Measurements from ENCODE around the gene MAP3K2. TPM values are rescaled to one million over a fixed set of nuclear protein-coding genes. Genes with fewer than 3 reads are reported as not detected.
A peak's percentile ranks its signal among the peaks of the same experiment; 100 is the strongest.
"Not testable (repeated sequence)": the region's sequence is repeated elsewhere in the genome, so short reads cannot be mapped to it uniquely, and the experiment has no call there.

The MAP3K2 gene
- polyA plus RNA-seq, 1 donor: 28.5 TPM

DNA sequence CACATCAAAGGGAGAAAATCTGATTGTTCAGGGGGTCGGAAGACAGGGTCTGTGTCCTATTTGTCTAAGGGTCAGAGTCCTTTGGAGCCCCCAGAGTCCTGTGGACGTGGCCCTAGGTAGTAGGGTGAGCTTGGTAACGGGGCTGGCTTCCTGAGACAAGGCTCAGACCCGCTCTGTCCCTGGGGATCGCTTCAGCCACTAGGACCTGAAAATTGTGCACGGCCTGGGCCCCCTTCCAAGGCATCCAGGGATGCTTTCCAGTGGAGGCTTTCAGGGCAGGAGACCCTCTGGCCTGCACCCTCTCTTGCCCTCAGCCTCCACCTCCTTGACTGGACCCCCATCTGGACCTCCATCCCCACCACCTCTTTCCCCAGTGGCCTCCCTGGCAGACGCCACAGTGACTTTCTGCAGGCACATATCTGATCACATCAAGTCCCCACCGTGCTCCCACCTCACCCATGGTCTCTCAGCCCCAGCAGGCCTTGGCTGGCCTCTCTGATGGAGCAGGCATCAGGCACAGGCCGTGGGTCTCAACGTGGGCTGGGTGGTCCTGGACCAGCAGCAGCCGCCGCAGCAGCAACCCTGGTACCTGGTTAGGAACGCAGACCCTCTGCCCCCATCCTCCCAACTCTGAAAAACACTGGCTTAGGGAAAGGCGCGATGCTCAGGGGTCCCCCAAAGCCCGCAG is 34.2 kb upstream of the MAP3K2 start:
- no peak for DNase-seq

DNA sequence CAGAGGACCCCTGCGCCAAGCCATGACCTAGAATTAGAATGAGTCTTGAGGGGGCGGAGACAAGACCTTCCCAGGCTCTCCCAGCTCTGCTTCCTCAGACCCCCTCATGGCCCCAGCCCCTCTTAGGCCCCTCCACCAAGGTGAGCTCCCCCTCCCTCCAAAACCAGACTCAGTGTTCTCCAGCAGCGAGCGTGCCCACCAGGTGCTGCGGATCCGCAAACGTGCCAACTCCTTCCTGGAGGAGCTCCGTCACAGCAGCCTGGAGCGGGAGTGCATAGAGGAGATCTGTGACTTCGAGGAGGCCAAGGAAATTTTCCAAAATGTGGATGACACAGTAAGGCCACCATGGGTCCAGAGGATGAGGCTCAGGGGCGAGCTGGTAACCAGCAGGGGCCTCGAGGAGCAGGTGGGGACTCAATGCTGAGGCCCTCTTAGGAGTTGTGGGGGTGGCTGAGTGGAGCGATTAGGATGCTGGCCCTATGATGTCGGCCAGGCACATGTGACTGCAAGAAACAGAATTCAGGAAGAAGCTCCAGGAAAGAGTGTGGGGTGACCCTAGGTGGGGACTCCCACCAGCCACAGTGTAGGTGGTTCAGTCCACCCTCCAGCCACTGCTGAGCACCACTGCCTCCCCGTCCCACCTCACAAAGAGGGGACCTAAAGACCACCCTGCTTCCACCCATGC is 33.5 kb upstream of the MAP3K2 start:
- no peak for DNase-seq

DNA sequence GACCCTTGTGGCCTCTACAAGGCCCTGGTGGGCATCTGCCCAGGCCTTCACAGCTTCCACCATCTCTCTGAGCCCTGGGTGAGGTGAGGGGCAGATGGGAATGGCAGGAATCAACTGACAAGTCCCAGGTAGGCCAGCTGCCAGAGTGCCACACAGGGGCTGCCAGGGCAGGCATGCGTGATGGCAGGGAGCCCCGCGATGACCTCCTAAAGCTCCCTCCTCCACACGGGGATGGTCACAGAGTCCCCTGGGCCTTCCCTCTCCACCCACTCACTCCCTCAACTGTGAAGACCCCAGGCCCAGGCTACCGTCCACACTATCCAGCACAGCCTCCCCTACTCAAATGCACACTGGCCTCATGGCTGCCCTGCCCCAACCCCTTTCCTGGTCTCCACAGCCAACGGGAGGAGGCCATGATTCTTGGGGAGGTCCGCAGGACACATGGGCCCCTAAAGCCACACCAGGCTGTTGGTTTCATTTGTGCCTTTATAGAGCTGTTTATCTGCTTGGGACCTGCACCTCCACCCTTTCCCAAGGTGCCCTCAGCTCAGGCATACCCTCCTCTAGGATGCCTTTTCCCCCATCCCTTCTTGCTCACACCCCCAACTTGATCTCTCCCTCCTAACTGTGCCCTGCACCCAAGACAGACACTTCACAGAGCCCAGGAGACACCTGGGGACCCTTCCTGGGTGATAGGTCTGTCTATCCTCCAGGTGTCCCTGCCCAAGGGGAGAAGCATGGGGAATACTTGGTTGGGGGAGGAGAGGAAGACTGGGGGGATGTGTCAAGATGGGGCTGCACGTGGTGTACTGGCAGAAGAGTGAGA is 32.5 kb upstream of the MAP3K2 start:
- DNase-seq: no peak

DNA sequence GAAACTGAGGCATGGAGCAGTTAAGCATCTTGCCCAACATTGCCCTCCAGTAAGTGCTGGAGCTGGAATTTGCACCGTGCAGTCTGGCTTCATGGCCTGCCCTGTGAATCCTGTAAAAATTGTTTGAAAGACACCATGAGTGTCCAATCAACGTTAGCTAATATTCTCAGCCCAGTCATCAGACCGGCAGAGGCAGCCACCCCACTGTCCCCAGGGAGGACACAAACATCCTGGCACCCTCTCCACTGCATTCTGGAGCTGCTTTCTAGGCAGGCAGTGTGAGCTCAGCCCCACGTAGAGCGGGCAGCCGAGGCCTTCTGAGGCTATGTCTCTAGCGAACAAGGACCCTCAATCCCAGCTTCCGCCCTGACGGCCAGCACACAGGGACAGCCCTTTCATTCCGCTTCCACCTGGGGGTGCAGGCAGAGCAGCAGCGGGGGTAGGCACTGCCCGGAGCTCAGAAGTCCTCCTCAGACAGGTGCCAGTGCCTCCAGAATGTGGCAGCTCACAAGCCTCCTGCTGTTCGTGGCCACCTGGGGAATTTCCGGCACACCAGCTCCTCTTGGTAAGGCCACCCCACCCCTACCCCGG is 31.8 kb upstream of the MAP3K2 start:
- no peak for DNase-seq

DNA sequence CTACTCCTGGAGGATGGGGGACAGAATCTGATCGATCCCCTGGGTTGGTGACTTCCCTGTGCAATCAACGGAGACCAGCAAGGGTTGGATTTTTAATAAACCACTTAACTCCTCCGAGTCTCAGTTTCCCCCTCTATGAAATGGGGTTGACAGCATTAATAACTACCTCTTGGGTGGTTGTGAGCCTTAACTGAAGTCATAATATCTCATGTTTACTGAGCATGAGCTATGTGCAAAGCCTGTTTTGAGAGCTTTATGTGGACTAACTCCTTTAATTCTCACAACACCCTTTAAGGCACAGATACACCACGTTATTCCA is 31.3 kb upstream of the MAP3K2 start:
- DNase-seq: no peak

DNA sequence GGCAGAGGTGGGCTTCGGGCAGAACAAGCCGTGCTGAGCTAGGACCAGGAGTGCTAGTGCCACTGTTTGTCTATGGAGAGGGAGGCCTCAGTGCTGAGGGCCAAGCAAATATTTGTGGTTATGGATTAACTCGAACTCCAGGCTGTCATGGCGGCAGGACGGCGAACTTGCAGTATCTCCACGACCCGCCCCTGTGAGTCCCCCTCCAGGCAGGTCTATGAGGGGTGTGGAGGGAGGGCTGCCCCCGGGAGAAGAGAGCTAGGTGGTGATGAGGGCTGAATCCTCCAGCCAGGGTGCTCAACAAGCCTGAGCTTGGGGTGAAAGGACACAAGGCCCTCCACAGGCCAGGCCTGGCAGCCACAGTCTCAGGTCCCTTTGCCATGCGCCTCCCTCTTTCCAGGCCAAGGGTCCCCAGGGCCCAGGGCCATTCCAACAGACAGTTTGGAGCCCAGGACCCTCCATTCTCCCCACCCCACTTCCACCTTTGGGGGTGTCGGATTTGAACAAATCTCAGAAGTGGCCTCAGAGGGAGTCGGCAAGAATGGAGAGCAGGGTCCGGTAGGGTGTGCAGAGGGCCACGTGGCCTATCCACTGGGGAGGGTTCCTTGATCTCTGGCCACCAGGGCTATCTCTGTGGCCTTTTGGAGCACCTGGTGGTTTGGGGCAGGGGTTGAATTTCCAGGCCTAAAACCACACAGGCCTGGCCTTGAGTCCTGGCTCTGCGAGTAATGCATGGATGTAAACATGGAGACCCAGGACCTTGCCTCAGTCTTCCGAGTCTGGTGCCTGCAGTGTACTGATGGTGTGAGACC is 30.7 kb upstream of the MAP3K2 start, which contains the start of gene PROC:
TSS of gene PROC (plus strand) at position 128 of the 812 bp plus-strand sequence. CDS start 1,516 bp downstream, outside the sequence.
- no peak for DNase-seq

DNA sequence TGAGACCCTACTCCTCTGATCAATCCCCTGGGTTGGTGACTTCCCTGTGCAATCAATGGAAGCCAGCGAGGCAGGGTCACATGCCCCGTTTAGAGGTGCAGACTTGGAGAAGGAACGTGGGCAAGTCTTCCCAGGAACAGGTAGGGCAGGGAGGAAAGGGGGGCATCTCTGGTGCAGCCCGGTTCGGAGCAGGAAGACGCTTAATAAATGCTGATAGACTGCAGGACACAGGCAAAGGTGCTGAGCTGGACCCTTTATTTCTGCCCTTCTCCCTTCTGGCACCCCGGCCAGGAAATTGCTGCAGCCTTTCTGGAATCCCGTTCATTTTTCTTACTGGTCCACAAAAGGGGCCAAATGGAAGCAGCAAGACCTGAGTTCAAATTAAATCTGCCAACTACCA is 29.6 kb upstream of the MAP3K2 start:
- DNase-seq: no peak

DNA sequence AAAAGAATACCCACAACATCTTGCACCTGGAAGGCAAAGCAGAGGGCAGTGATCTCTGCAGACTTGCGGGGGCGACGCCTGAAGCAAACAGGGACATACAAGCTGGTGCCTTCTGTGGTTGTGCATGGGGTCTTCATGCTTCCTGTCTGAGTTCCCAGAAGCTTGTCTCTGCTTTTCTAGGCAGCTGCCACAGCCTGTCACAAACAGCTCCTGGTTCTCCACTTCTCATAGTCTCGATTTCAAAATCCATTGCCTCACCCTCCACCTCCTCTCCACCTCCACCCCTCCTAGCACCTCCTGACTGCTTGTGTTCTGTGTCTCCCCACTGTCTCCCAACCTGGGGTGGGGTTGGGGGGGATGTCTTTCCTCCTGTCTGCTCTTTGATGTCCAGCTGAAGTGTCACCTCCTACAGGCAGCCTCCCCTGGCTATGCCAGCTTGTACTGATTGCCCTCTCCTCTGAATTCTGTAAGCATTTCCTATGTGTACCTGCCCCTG is 28.8 kb upstream of the MAP3K2 start:
- DNase-seq: no peak

DNA sequence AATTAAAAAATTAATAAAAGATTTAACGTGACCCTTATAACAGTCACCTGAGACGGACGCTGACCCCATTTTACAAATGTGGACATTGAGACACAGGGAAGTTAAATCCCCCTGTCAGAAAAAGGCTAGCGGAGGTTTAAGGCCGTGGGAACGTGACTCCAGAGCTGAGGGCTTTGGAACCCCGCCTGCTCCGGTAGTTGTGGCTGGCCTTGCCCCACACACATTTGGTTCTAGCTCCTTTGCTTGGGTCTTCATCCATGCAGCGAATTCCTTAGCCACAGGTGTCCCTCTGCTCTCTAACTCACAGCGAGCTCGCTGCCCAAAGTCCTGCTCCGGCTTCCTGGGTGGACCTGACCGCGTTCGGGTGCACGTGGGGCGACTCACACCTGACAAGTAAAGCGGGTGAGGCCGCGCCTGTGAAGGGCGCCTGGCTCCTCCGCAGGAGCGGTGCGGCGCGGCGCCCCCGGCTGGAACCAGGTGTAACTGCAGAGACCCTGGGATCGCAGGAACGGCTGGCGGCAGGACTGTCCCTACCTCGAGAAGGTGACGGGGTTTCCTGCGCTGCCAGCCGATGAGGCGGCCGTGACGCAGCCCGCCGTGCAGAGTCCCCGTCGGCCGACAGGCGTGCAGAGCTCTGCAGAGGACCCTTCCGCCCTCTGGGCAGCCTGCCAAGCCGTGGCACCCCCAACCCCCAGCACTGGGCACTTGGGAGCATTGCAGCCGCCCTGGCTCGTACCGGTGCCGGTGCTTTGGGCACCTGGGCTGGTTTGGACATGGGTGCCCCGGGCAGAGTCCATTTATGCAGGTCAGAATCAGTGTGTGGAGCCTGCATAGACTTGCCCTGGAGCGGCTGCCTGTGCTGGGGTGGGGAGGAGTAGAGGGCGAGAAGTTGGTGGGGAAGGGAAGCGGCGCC is 28.1 kb upstream of the MAP3K2 start:
- peak; percentile 56 for DNase-seq

DNA sequence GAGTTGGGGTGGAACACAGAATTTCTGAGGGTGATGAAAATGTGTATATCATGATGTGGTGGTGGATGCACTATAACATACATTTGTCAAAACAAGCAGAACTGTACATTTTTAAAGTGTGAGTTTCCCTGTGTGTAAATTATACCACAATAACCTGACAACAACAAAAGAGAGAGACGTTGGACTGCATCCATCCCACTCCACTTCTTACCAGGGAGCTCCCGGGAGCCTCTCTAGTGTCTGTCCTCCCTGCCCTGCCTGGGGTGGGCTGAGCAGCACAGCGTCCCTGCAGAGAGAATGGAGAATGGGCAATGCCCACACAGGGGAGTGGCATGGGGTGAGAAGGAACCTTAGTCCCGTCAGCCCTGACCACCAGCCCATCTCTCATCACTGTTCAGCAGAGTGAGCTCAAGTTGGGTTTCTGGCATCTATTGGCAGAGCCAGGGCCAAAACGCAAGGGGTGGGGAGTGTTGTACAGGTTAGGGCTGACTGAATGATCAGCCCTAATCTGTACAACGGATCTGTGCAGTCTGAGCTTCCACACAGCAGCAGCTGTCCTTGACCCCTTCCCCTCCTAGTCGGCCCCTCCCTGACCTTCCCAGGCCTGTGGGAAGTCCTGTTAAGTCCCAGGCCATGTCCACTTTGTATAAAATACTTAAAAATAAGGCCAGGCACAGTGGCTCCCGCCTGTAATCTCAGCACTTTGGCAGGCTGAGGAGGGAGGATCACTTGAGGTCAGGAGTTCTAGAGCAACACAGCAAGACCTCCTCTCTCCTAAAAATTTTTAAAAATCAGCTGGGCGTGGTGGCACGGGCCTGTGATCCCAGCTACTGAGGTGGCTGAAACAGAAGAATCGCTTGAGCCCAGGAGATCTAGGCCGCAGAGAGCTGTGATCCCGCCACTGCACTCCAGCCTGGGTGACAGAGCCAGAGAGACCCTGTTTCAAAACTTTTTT is 27.1 kb upstream of the MAP3K2 start:
- no peak for DNase-seq

DNA sequence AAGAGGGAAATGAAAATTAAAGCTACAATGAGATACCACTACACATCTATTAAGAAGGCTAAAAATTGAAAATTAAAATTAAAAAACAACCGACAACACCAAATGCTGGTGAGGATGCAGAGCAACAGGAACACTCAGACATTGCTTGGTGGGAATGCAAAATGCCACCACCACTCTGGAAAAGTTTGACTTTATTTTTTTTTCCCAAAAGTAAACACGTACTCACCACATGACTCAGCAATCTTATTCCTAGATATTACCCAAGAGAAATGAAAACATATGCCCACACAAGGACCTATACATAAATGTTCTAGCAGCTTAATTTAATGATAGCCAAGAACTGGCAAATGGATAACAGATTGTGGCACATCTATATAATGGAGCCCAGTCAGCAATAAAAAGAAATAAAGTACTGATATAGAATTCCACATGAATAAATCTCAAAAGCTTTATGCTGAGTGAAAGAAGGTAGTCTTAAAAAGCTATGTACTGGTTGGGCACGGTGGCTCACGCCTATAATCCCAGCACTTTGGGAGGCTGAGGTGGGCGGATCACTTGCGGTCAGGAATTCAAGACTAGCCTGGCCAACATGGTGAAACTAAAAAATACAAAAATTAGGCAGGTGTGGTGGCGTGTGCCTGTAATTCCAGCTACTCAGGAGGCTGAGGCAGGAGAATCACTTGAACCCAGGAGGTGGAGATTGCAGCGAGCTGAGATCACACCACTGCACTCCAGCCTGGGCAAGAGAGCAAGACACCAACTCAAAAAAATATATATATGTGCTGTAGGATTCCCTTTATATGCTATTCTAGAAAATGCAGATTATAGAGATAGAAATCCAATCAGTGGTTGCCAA is 26.2 kb upstream of the MAP3K2 start:
- DNase-seq: no peak

DNA sequence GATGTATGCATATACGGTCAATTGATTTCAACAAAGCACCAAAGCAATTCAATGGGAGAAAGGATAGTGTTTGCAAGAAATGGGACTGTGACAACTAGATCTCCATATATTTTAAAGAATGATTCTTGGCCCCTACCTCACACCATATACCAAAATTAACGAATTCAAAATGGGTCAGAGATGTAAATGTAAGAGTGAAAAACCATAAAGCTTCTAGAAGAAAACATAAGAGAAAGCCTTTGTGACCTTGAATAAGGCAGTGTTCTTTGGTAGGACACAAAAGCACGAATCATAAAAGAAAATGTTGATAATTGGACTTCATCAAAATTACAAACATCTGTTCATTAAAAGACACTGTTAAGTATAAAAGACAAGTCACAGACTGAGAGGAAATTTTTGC is 25.4 kb upstream of the MAP3K2 start:
- DNase-seq: no peak

DNA sequence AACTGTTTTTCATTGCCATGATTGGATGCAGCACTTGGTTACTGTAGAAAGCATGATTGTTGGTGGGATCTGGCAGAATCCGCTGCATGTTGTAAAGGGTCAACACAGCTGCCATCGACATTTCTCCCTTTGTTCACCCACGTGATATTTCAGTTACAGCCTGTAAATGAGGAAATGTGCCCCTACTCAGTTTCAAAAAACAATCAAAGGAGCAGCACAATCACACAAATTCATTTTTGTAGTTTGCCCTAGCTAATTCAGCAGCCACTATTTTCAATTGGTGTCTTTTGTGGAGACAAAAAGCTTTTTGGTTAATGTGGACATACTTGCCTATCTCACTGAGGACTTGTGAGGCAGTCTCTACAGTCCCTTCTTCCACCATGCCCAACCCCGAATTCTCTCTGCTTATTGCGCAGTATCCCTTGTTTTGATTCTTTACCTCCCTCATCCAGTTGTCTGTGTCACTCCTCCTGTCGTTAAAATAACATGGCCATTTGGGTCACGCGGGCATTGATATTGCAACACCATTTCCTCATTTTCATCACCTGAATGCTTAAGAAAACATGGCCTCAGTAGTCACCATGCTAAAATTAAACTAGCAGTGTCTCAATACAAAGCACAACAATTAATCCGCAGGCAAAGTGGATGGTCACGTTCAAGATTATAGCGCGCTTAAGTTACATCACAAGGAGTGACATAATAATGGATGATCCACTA is 24.0 kb upstream of the MAP3K2 start:
- DNase-seq: no peak

DNA sequence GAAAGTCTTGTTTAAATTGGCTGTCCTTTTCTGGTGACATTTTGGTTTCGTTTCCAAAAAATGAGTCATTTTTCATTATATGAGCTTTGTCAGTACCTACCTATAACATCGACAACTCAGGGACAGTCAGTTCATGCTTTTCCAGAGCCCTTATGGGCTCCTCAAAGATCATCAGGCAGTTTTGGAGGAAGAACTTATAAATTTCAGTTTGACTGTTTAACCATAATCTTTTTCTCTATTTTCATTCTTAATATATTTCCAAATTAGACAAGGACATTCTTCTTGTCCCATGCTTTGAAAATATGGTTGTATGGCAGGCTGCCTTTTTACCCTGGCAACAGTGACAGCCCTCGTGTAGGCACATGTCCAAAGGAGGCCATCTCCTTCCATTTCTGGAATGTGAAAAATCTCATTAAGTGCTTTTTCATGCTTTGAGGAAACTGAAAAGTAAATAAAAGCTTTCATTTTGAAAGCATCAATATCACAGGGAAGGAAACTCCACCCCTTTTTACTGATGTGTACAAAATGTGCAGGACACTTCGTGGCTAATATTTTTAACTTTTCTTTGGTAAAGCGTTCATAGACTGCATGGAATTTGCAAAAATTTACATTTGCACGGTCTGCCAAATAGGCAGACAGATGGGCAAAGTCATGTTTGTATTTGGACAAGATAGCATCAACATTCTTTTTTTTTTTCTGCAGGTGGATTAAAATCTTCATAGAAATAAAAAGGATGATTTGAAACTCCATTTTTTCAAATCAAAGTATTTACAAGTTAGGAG is 23.3 kb upstream of the MAP3K2 start:
- DNase-seq: no peak

DNA sequence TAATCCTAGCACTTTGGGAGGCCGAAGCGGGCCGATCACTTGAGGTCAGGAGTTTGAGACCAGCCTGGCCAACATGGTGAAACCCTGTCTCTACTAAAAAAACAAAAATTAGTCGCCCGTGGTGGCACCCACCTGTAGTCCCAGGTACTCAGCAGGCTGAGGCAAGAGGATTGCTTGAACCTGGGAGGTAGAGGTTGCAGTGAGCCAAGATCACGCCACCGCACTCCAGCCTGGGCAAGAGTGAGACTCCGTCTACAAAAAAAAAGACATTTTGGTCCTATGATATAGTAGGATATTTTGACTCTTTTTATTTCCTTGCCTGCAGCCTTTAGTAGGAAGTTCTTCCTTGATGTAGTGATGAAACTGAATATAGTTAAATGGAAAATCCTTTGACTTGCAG is 21.9 kb upstream of the MAP3K2 start:
- not testable (repeated sequence) for DNase-seq

DNA sequence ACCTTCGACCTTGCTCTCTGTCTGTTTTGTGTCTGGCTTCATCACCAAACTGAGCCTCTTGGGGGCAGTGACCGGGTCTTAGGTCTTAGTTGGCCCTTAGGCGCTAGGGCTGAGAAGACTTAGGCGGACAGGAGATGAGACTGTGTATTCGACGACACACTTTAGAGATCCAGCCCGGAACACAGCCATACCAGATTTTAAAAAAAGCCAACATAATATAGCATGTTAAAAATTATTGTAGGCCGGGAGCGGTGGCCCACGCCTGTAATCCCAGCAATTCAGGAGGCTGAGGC is 21.0 kb upstream of the MAP3K2 start:
- DNase-seq: no peak

Measured in left kidney (tissue), 2 donors.